CD4-positive, alpha-beta T cell treated with Interleukin-6 at 100 ng/mL for 8 hours (primary cell): Measurements from ENCODE around the gene ATP11A.

Experiments
- DNase-seq: peaks from one replicate; pipeline ENCODE4 v3.0.0-alpha.2; 2020; ENCODE audit warnings: mixed read lengths, low spot score

The ATP11A gene

GRCh38 chr13:112710855-112711527 lies 21.2 kb downstream of the ATP11A start:
- DNase-seq: no peak

- DNase-seq: no peak
Observed at GRCh38 chr13:112711528-112712265, 21.9 kb downstream of the ATP11A start.

GRCh38 chr13:112712451-112713207 lies 22.8 kb downstream of the ATP11A start:
- DNase-seq: no peak

- DNase-seq: no peak
Observed at GRCh38 chr13:112713517-112714253, 23.8 kb downstream of the ATP11A start.

- no peak for DNase-seq
Observed at GRCh38 chr13:112714376-112715174, 24.7 kb downstream of the ATP11A start.

GRCh38 chr13:112715210-112715609 lies 25.4 kb downstream of the ATP11A start:
- DNase-seq: no peak

- no peak for DNase-seq
Observed at GRCh38 chr13:112715715-112716460, 26.1 kb downstream of the ATP11A start.

GRCh38 chr13:112716461-112716820 lies 26.6 kb downstream of the ATP11A start:
- DNase-seq: no peak

GRCh38 chr13:112716841-112717520 lies 27.1 kb downstream of the ATP11A start:
- DNase-seq: no peak

GRCh38 chr13:112718318-112718717 lies 28.5 kb downstream of the ATP11A start:
- DNase-seq: no peak

- no peak for DNase-seq
Observed at GRCh38 chr13:112719016-112719415, 29.2 kb downstream of the ATP11A start.

GRCh38 chr13:112719556-112719955 lies 29.7 kb downstream of the ATP11A start:
- no peak for DNase-seq

- DNase-seq: no peak
Observed at GRCh38 chr13:112720251-112720650, 30.4 kb downstream of the ATP11A start.

GRCh38 chr13:112720814-112721197 lies 31.0 kb downstream of the ATP11A start:
- no peak for DNase-seq

- no peak for DNase-seq
Observed at GRCh38 chr13:112721198-112722104, 31.6 kb downstream of the ATP11A start.

GRCh38 chr13:112722433-112723263 lies 32.8 kb downstream of the ATP11A start:
- DNase-seq: no peak

- no peak for DNase-seq
Observed at GRCh38 chr13:112723771-112724170, 33.9 kb downstream of the ATP11A start.

- no peak for DNase-seq
Observed at GRCh38 chr13:112724788-112725345, 35.0 kb downstream of the ATP11A start.
